WTC11 (cell line): ENCODE data around the gene IBA57.

Source experiments
- CREM ChIP-seq: sonication (generic); formaldehyde crosslinking; IDR thresholded peaks from 2 replicates; pipeline ENCODE4 v1.8.1; 2022; ENCODE audit warnings: mild to moderate bottlenecking, missing genetic modification reagents, moderate library complexity
- CTCF ChIP-seq: fragments of 200-600 bp; IDR thresholded peaks from 2 replicates; pipeline ENCODE4 v1.8.0; 2022; ENCODE audit warnings: antibody characterized with exemption
- E2F4 ChIP-seq: sonication (generic); formaldehyde crosslinking; IDR thresholded peaks from 2 replicates; pipeline ENCODE4 v1.8.1; 2022; ENCODE audit warnings: low read depth, mild to moderate bottlenecking, moderate library complexity, missing genetic modification reagents, borderline replicate concordance
- FOXJ3 ChIP-seq: sonication (generic); formaldehyde crosslinking; IDR thresholded peaks from 2 replicates; pipeline ENCODE4 v1.9.0; 2021; ENCODE audit warnings: missing genetic modification reagents, mild to moderate bottlenecking, borderline replicate concordance
- PREB ChIP-seq: sonication (generic); formaldehyde crosslinking; IDR thresholded peaks from 2 replicates; pipeline ENCODE4 v1.8.1; 2022; ENCODE audit warnings: mild to moderate bottlenecking, missing genetic modification reagents, moderate library complexity, borderline replicate concordance
- TCF7 ChIP-seq: sonication (generic); formaldehyde crosslinking; IDR thresholded peaks from 2 replicates; pipeline ENCODE4 v1.8.0; 2022; ENCODE audit warnings: mild to moderate bottlenecking, low read depth, missing genetic modification reagents, moderate library complexity
- TEAD4 ChIP-seq: sonication (generic); formaldehyde crosslinking; IDR thresholded peaks from 2 replicates; pipeline ENCODE4 v1.8.0; 2022; ENCODE audit warnings: mild to moderate bottlenecking, missing genetic modification reagents
- ZNF232 ChIP-seq: sonication (generic); formaldehyde crosslinking; IDR thresholded peaks from 2 replicates; pipeline ENCODE4 v1.8.0; 2022; ENCODE audit warnings: mild to moderate bottlenecking, missing genetic modification reagents
- ZNF396 ChIP-seq: fragments of 250-450 bp; sonication (Bioruptor Pico); IDR thresholded peaks from 2 replicates; pipeline ENCODE4 v1.8.0; 2021; ENCODE audit warnings: mild to moderate bottlenecking, moderate library complexity, borderline replicate concordance
- TF ChIP-seq, protein P1 (sequence below): sonication (generic); formaldehyde crosslinking; conservative IDR thresholded peaks from 2 replicates; pipeline ENCODE4 v1.8.1; 2023; ENCODE audit warnings: mild to moderate bottlenecking, low read depth, missing genetic modification reagents, moderate library complexity
- TF ChIP-seq, protein P2 (sequence below): sonication (generic); formaldehyde crosslinking; IDR thresholded peaks from 2 replicates; pipeline ENCODE4 v1.8.0; 2022; ENCODE audit warnings: mild to moderate bottlenecking, missing genetic modification reagents

- no peak for TF ChIP-seq CTCF
- TF ChIP-seq, protein P1, sequence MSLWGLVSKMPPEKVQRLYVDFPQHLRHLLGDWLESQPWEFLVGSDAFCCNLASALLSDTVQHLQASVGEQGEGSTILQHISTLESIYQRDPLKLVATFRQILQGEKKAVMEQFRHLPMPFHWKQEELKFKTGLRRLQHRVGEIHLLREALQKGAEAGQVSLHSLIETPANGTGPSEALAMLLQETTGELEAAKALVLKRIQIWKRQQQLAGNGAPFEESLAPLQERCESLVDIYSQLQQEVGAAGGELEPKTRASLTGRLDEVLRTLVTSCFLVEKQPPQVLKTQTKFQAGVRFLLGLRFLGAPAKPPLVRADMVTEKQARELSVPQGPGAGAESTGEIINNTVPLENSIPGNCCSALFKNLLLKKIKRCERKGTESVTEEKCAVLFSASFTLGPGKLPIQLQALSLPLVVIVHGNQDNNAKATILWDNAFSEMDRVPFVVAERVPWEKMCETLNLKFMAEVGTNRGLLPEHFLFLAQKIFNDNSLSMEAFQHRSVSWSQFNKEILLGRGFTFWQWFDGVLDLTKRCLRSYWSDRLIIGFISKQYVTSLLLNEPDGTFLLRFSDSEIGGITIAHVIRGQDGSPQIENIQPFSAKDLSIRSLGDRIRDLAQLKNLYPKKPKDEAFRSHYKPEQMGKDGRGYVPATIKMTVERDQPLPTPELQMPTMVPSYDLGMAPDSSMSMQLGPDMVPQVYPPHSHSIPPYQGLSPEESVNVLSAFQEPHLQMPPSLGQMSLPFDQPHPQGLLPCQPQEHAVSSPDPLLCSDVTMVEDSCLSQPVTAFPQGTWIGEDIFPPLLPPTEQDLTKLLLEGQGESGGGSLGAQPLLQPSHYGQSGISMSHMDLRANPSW (CRISPR knock-in tag): no peak
- no peak for TF ChIP-seq ZNF232 (CRISPR knock-in tag)
- TF ChIP-seq E2F4 (CRISPR knock-in tag): no peak
- TF ChIP-seq, protein P2, sequence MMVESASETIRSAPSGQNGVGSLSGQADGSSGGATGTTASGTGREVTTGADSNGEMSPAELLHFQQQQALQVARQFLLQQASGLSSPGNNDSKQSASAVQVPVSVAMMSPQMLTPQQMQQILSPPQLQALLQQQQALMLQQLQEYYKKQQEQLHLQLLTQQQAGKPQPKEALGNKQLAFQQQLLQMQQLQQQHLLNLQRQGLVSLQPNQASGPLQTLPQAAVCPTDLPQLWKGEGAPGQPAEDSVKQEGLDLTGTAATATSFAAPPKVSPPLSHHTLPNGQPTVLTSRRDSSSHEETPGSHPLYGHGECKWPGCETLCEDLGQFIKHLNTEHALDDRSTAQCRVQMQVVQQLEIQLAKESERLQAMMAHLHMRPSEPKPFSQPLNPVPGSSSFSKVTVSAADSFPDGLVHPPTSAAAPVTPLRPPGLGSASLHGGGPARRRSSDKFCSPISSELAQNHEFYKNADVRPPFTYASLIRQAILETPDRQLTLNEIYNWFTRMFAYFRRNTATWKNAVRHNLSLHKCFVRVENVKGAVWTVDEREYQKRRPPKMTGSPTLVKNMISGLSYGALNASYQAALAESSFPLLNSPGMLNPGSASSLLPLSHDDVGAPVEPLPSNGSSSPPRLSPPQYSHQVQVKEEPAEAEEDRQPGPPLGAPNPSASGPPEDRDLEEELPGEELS (CRISPR knock-in tag): no peak
- no peak for TF ChIP-seq FOXJ3 (CRISPR knock-in tag)
- TF ChIP-seq PREB (CRISPR knock-in tag): no peak
- no peak for TF ChIP-seq TEAD4 (CRISPR knock-in tag)
- TF ChIP-seq CREM: no peak
- TF ChIP-seq TCF7 (CRISPR knock-in tag): no peak
- no peak for TF ChIP-seq ZNF396
Observed at GRCh38 chr1:228144193-228144992, 21.2 kb upstream of the IBA57 start.
